Stimulated activated CD4-positive, alpha-beta T cell treated with anti-CD3 and anti-CD28 coated beads, Interleukin-4, amount 100 ng/mL, for 48 hours (primary cell): ENCODE results near the gene GARIN5B.
"Not testable (repeated sequence)": the region's sequence is repeated elsewhere in the genome, so short reads cannot be mapped to it uniquely, and the experiment has no call there.

Experiments used
- DNase-seq, 2 donors: peaks; one replicate each; pipeline ENCODE4 v3.0.0-alpha.2; 2020; ENCODE audit warnings: low read depth in 2 of 2

The GARIN5B gene

DNA sequence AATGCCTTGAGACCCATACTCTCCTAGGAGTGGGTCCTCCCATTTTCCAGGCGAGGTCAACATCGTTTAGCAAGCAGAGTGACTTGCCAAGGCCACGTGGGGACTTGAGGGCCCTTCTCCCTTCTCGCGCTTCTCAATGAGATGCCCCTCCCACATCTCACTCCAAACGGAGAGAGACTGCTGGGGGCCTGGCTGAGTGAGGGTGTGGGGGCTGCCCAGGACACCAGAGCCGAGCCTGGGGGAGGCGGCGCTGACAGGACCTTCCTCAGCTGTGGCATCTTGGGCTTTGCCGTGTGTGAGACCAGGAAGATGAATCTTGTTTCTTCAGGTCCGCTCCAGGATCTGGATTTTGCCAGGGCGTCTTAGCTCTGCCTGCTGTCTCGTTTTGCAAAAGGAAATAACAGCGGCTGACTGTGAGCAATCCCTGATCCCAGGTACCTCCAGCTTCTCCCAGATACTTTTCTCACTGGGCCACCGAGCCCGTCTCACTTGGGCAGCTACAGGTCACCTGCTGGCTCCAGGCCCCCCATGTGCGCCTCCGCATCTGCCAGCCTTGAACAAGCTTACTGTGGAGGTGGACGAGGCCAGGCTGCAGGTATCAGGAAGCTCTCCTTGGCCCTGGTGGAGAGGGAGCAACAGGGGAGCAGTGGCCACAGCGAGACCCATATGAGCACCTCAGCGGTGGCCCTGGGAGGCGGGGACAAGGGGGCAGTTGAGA lies 14.6 kb downstream of the GARIN5B start:
- DNase-seq = no peak

DNA sequence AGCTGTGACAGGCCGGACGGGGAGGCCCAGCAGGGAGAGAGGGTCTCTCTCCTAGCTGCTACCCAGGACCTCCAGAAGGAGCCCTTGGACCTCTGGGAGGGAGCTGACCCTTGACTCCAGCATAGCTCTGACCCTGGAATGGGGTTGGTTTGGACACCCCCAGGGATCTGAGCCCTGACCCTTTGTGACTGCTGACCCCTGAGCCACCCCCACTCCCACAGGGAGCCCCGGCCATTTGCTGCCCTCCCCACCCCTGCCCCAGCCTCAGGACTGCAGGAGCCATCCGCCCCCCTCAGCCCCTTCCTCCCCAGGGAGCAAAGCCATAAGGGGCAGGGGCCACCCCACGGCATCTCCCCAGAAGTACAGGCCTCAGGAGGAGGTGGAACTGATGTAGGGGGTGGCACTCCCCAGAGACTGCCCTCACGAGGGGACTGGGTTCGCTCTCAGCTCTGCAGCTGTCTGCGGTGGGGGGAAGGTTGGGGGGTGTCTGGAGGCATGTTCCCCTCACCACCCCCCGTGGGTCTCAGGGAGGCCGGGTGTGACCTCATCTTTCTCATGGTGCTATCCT lies 15.5 kb downstream of the GARIN5B start:
- DNase-seq = no peak

DNA sequence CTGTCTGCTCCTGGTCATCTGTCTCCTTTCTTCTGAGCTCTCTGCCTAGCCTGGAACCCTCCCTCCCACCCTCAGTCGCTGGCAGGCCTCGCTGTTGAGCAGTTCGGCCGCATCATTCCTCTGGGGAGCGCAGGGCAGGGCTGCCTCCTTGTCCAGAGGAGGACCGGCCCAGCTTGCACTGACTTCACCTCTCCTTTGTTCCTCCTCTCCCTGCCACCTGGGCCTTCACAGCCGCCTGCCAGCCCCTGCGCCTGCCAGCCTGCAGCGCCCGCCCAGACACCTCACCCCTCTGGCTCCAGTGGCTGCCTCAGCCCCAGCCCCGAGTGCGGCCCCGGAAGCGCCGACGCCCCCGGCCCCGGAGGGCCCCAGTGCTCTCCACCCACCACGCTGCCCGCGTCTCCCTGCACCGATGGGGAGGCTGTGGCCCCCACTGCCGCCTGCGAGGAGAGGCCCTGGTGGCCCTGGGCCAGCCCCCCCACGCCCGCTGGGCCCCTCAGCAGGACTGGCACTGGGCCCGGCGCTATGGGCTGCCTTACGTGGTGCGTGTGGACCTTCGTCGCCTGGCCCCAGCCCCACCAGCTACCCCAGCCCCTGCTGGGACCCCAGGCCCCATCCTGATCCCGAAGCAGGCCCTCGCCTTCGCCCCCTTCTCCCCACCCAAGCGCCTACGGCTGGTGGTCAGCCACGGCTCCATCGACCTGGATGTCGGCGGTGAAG lies 16.2 kb downstream of the GARIN5B start:
- no peak for DNase-seq

DNA sequence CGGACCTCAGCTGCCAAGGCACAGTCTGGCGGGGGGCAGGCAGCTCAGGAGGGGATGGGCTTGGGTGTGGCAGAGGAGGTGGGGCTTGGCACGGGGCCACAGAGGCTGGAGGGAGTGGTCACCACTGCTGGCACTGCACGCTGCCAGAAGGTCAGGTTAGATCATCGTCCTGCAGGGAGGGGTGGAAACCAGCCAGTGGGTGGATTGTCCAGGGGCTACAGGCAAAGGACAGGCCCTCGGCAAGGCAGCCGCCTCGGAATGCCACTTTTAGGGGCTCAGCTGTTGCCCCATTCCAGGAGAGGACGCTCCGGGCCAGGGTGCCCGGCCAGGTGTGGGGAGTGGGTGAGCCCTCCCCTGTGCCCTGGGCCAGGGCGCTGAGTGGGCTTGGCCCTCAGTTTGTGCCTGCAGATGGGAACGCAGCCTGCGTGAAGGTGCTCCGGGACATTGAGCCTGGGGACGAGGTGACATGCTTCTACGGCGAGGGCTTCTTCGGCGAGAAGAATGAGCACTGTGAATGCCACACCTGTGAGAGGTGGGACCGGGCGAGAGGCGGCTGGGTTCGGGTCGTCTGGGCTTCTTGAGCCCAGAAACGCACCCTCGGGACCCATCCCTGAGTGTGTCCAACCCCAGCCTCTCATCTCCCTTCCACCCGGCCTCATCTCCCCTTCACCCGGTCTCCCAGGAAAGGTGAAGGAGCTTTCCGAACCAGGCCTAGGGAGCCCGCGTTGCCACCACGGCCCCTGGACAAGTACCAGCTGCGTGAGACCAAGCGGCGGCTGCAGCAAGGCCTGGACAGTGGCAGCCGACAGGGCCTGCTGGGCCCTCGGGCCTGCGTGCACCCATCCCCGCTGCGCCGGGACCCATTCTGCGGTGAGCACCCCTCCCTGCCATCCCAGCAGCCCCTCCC lies 17.0 kb downstream of the GARIN5B start:
- no peak for DNase-seq

DNA sequence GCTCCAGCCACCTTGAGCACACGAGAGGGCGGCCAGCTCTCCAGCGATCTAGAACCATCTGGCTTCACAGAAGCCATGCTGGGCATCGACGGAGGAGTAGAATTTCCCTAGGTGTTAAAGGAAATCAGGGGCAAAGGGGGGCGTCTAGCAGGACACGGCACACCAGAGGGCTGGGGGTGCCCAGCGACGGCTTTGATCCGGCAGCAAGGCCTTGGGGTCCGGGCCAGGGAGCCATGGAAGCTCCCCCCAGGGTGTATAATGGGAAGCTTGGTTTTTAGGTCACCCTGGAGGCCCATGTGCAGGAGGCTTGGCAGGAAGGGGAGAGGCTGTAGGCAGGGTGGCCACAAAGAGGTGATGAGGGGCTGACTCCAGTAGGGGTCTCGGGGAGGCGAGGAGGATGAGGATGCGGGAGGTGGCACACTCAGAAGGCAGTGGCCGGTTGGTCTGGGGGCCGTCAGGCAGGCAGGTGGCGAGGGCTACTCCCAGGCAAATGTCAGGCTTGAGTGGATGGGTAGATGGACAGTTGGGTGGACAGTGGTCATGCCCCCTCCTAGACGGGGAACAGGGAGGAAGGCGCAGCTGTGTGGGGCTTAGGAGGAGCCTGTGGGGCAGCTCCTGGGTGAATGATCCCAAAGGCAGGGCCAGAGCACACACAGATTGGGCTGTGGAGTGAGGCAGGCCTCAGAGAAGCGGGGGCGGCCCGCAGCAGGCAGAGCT lies 17.8 kb downstream of the GARIN5B start:
- DNase-seq = no peak

DNA sequence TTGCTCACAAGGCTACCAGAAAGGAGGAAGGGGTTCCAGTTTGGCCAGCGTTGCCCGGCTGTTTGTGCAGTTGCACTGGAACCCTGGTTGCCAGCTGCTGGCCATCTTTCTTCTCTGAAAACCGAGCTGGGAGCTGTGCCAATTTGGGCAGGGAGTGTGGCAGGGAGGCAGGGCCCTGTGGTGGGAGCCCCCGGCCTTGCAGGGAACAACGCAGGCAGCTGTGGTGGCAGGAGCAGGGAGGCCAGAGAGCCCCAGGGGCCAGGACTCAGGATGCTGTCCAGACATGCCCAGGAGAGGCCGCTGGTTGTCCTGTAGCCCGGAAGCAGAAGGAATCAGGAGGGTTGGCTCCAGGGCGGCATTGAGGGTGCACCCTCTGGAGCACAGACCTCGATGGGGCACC lies 18.6 kb downstream of the GARIN5B start:
- DNase-seq = no peak

DNA sequence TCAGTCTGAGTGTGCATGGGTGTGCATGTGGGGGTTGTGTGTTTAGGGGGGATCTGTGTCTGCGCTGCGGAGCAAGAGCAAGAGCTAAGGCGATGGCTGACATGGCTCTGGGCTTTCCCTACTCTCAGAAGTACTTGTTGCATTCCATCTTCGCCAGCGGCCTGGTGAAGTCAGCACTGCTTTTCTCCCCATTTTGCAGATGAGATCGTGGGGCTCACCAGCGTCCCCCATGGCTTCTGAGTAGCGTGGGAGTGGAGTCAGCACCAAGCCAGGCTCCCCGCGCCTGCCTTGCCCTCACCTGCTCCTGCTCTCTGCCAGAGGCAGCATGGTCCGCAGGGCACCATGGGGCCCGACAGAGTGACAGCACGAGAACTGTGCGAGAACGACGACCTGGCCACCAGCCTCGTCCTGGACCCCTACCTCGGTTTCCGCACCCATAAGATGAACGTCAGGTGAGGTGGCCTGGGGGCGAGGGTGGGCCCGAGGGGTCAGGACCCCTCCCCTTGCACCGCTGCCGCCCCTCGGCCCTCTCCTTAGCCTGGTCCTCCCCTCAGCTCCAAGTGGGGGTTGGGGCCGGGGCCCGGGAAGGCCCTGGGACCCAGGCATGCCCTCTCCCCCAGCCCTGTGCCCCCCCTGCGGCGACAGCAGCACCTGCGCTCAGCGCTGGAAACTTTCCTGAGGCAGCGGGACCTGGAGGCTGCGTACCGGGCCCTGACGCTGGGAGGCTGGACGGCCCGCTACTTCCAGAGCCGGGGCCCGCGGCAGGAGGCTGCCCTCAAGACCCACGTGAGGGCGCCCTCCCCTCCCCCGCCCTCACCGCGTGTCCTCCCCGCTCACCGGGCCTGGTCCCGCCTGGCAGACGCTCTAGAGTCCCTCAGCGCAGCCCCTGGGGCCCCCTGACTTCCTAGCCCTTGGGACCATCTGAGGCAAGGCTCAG lies 21.2 kb downstream of the GARIN5B start:
- no peak for DNase-seq

DNA sequence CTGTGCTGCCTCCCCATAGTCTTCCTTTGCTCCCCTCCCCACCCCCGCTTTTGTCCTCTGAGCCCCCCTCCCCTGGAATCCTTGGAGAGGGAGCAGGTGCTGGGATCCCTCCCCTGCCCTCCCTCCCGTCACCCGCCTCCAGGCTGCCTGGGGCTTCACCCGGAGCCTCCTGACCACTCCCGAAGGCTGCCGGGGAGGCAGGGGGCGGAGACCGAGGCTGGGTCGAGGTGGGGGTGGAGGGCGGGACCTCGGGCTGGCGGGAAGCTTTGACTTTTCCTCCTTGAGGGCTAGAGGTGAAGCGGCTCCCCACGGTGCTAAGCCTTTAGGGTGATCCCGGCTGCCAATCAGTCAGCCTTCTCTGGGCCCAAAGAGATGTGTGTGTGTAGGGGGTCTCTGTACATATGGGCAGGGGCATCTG lies 21.9 kb downstream of the GARIN5B start:
- peak; percentile 58 to 73 for DNase-seq

DNA sequence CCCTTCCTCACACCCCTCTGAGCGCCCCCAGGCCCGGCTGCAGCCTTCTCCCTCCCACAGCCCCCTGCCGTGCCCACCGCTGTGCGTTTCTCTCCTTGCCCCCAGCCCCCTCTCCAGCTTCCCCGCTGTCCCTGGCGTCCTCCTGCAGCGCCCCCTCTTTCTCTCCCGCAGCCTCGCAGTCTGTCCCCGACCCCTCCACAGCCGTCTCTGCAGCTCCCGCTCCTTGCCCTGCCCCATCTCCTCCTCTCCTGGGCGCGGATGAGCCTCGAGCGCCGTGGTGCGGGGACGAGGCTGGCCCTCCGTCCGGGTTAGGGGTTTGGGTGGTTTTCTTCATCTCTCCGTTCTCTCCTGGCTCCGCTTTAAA lies 22.3 kb downstream of the GARIN5B start:
- DNase-seq = peak in 1 of 2 donors; percentile 20

DNA sequence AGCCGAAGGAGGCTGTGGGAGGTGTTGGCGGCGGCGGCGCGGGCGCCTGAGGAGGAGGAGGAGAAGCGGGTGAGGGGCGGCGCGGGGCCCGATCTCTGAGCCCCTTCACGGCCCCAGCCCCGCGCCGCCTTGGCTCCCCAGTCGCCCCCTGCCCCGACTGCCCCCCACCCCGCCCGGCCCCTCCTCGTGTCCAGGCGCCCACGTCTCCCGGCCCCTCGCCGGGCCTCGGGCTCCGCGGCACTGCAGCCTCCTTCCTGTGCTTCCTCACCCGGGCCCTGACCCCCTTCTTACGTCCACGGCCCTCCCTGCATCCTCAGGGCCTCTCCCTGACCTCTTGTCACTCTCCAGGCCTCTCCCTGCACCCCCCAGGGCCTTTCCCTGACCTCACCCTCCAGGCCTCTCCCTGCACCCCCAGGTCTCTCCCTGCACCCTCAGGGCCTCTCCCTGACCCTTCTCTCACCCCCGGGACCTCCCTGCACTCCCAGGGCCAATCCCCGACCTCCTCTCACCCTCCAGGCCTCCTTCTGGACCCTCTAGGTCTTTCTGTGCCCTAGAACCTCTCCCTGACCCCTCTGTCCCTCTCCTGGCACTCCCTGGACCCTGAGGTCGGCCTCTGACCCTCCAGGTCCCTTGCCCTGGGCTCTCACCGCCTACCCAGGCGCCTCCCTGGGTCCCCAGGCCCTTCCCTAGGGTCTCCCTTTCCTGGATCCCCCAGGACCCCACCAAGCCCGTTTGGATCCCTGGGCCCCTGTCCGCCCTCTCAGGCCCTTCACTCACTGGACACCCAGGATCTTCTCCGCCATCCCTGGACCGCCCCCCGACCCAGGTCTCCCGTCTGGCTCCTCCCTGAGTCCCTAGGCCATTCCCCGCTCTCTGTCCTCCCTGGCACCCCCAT lies 22.9 kb downstream of the GARIN5B start:
- DNase-seq = no peak

DNA sequence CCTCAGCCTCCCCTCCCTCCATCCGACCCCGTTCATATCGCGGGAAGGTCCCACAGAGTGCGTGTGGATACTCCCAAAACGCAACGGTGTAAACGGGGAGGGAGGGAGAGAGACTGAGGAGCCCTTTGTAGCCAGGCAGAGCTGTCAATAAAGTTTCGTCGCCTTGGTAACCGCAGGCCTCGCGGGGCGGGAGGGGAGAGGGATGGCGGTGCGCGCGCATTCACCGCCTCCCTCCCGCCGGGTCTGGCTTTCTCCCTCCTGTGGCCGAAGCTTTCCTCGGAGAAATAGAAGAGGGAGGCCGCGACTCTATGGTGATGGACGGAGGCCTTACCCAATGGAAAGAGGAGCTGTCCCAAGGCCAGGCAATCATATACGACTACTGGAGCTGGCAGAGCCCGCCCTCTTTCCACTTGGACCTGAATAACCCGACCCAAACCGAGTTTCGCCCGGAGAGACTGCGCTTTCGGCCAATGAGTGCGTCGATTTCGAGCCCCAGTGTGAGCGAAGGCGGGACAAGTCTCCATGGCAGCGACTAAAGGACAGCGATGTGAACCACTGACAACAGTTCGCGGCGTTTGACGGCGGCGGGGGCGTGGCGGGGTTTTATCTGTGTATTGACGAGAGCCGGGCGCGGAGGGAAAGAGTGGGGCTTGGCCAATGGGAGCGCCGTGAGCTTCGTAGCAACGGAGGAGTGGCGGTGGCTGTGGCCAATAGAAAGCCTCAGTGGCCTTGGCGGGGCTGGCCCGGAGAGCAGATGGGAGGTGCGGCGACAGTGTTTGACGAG lies 23.8 kb downstream of the GARIN5B start, which contains the start of gene KMT5C:
TSS of gene KMT5C (plus strand) at position 772 of the 784 bp plus-strand sequence. CDS start 2,061 bp downstream, outside the sequence.
- DNase-seq = peak; percentile 100

DNA sequence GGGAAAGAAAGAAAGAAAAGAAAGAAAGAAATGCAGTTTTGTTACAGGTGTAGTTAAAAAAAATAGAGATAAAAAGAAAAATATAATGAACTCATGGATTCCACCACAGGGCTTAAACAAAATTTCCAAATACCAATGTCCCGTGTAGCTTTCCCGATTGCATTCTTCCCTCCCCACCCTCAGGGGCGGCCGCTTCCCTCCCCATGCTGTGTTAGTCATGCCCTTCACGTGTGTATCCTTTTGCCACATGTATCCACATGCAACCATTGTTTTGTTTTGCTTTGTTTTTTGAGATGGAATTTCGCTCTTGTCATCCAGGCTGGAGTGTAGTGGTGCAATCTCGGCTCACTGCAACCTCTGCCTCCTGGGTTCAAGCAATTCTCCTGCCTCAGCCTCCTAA lies 27.0 kb downstream of the GARIN5B start:
- no peak for DNase-seq

DNA sequence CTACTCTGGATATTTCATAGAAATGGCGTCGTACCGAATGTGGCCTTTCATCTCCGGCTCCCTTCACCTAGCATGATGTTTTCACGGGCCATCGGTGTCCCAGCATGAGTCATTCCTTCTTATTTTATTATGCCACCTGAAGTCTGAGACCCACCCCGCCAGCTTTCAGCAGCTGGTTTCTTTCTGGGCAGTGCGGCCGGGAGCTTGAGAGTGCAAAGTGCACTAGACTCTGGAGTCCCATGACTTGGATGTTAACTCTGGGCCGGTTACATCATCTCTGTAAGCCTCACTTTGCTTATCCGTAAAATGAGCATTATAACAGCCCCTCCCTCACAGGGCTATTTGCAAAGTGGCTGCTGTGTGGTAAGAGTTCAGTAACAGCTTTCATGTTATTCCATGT lies 29.2 kb downstream of the GARIN5B start:
- no peak for DNase-seq

DNA sequence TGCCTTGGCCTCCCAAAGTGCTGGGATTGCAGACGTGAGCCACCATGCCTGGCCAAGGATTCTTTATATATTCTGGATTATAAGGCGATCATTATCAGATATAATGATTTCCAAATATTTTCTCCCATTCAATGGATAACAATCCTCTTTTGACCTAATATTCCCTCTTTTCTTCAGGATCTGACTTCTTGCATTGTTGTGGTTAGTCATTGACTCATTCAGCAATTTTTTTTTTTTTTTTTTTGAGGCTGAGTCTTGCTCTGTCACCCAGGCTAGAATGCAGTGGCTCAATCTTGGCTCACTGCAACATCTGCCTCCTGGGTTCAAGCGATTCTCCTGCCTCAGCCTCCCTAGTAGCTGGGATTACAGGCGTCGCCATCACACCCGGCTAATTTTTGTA lies 33.3 kb downstream of the GARIN5B start:
- DNase-seq = not testable (repeated sequence)

DNA sequence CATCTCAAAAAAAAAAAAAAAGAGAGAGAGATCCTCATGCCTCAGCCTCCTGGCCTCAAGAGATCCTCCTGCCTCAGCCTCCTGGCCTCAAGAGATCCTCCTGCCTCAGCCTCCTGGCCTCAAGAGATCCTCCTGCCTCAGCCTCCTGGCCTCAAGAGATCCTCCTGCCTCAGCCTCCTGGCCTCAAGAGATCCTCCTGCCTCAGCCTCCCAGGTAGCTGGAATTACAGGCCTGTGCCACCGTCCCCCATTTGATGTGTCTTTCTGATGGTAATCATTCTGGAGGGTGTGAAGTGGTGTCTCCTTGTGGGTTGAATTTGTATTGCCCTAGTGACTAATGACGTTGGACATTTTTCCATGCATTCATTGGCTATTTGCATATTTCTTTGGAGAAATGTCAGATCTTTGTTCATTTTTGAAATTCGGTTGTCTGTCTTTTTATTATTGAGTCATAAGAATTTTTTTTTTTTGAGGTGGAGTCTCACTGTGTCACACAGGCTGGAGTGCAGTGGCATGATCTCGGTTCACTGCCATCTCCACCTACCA lies 34.2 kb downstream of the GARIN5B start:
- not testable (repeated sequence) for DNase-seq

DNA sequence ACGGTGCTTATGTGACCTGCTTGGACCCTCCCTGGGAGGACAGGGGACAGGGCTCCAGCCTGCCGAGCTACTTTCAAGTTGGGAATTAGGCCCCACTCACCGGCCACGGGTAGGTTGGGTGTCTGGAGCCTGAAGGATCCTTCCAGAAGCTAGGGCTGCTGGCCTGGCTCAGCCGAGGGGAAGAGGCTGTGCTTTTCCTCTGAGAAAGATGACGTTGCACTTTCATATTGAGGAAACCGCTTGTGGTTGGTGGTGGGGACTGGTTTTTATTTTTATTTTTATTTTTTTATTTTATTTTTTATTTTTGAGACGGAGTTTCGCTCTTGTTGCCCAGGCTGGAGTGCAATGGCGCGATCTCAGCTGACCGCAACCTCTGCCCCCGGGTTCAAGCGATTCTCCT lies 37.9 kb downstream of the GARIN5B start, which contains the start of gene TMEM150B:
TSS of gene TMEM150B (minus strand) at position 170 of the 400 bp plus-strand sequence. CDS start 4,305 bp downstream, outside the sequence.
- DNase-seq = no peak

DNA sequence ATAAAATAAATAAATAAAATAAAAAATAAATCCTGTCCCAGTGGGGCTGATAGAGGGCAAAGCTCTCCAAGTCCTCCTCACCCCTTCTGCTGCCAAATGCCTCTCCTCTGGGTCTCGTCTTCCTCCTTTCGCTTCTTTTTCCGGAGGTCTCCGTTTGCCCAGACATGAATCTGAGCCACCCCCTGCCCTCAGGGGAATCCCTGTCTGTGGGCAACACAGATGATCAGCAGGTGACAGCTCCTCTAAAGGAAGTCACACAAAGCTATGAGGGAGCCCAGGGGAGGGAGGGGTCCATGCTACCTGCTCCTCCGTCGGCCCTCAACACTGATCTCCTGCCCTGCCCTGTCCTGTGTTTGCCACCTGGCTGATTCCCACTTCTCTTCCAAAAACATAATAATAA lies 38.4 kb downstream of the GARIN5B start:
- no peak for DNase-seq
